LNCaP clone FGC (cell line): ENCODE measurements around the gene DARS2.

Experiments used
- DNase-seq: peaks from one replicate; pipeline ENCODE4 v3.0.0-alpha.2; 2011; ENCODE audit warnings: low read depth
- H3K4me3 ChIP-seq: 2 replicates; pipeline ENCODE4 v1.5.1; 2011; ENCODE audit warnings: mild to moderate bottlenecking, low read depth, low read length, control low read depth
- CTCF ChIP-seq: IDR thresholded peaks from 2 replicates; pipeline ENCODE4 v1.5.1; 2012; ENCODE audit warnings: mild to moderate bottlenecking; ENCODE audit not compliant: control insufficient read depth, insufficient read depth; ENCODE audit errors: extremely low read depth

DARS2 gene

GRCh38 chr1:173862769-173863223, 38.3 kb downstream of the DARS2 start:
- DNase-seq = no peak
- no peak overlapping the region for H3K4me3 ChIP-seq
- no peak for TF ChIP-seq CTCF

DNA sequence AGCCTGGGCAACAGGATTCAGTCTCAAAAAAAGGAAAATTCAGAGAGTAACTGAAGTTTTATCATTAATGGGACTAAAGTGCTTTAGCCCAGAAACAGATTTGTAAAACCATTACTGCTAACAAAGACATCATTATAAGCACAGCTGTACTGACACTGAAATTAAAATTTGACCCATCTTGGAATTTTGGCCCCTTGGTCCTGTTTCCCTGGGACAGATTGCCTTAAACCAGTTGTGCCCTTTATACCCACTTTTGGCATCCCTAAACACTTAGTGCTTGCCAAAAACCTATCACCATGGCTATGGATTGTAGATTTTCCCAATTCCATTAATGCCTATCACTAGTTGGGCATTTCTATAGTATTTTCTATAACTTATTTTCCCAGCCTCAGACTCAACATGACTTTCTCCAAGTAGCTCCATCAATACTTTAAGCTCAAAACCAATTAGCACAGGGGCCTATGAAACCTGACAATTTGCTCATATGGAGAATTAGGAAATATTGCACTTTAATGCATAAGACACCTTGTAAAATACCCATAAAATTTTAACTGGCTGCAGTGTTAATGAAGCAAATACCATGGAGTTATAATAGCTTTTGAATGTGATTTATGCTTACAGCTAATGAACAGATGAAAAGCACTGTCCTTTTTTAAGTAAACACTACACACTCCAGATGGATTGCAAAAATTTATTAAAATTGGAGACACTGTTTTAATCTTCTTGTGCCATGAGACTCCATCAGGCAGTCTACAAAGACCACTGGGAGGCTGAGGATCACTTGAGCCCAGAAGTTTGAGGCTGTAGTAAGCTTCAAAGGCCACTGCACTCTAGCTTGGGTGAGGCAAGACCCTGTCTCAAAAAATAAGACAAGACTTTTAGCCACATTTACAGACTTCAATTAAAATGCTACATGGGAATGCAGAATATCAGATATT, 39.0 kb downstream of the DARS2 start:
- DNase-seq = no peak
- no peak for TF ChIP-seq CTCF

GRCh38 chr1:173864179-173864867, 39.9 kb downstream of the DARS2 start:
- H3K4me3 ChIP-seq = no peak overlapping the region; the same call in 1 of the 2 replicates
- TF ChIP-seq CTCF = no peak
- DNase-seq = no peak

More for the DNA sequence above, 39.0 kb downstream of the DARS2 start:
- no peak overlapping the region for H3K4me3 ChIP-seq

DNA sequence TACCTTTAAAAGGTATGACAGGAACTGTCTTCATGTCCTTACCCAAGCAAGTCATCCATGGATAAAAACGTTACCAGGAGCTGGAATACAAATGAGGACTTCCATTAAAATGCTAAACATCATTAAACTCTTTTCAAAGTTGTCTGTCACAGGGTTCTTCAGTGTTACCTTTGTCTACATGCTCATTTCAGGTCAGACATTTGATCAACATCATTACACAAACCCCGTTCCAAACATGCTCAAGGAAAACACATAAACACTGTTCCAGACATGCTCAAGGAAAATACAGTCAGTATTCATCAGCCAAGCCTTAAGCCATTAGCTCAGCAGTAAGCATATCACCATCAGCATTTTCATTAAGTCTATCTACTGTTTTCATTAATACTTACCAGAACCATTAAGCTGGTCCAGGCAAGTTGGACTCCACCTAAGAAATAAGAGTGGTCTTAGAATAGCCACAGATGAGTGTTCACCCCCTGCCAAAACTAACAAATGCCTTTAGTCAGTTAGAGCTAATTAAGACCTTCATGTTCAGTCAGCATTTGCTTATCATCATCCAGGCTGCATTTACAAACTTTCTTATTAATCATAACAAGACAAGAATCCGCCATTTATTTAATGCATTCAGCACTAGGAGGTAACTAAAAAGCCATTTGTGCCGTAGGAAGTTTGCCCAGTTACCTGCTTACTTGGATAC, 41.1 kb downstream of the DARS2 start:
- no peak for TF ChIP-seq CTCF
- no peak for DNase-seq
- peak overlapping the region; percentile 92 for H3K4me3 ChIP-seq

GRCh38 chr1:173866413-173867115, 42.1 kb downstream of the DARS2 start:
- TF ChIP-seq CTCF = no peak
- peak overlapping the region; percentile 92 for H3K4me3 ChIP-seq
- DNase-seq = no peak

DNA sequence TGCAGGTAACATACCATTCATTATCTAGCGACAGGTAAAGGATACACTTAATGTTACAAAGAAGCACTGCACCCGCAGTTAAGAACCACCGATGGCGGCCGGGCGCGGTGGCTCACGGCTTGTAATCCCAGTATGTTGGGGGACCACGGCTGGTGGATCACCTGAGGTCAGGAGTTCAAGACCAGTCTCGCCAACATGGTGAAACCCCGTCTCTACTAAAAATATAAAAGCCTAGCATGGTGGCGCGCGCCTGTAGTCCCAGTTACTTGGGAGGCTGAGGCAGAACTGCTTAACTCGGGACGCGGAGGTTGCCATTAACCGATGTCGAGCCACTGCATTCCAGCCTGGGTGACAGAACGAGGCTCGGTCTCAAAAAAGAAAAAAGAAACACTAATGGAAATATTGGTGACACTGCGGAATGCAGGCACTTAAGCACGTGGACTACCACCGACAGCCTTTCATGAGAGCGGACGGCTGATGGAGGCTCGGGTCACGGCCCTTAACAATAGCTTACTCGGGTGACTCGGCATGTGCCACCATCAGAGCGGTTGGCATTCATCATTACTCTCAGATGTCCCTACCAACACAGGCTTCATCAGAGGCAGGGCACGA, 42.8 kb downstream of the DARS2 start:
- no peak for TF ChIP-seq CTCF
- peak overlapping the region; percentile 92 for H3K4me3 ChIP-seq
- no peak for DNase-seq
